ENCODE measurements around the gene SGMS2.
A peak's percentile ranks its signal among the peaks of the same experiment; 100 is the strongest.

Gene SGMS2

DNA sequence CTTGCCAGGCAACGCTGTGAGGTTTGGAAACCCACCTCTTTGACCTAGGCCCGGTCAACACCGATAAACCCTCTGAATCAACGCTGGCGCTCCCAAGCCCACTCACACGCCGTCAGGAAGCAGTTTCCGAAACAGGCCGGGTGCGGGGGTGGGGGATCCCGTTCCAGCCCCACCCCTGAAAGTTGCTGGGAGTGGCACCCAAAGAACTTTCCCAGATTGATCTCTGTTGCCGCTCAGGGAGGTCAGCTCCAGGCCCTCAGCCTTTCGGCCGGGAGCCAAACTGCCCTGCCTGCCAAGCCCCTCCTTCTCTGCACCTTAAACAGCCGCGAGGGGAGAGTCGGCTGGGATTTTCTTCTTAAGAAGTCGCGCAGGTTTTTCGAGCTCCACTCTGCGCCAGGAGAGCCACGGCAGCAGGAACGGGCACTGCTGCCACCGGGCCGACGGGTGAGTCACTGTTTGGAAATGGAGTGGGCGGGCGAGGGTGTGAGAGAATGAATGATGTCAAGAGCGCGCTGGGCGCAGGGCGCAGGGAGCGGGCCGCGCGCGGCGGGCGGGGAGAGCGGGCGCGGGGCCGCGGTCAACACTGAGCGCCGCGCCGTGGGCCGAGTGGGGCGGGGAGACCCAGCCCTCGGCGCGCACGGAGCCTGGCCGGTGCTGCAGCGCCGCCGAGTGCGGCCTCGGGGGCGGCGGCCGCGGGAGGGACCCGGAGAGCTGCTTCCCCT lies at the start of gene SGMS2 (continued):
- TF ChIP-seq, protein P1, sequence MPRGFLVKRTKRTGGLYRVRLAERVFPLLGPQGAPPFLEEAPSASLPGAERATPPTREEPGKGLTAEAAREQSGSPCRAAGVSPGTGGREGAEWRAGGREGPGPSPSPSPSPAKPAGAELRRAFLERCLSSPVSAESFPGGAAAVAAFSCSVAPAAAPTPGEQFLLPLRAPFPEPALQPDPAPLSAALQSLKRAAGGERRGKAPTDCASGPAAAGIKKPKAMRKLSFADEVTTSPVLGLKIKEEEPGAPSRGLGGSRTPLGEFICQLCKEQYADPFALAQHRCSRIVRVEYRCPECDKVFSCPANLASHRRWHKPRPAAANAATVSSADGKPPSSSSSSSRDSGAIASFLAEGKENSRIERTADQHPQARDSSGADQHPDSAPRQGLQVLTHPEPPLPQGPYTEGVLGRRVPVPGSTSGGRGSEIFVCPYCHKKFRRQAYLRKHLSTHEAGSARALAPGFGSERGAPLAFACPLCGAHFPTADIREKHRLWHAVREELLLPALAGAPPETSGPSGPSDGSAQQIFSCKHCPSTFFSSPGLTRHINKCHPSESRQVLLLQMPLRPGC (tag by site-specific recombination; IDR thresholded peaks at IDR 0.05), result no peak
- TF ChIP-seq ZFHX2 (tag by site-specific recombination; conservative IDR thresholded peaks at IDR 0.05), result peak; percentile 82
- TF ChIP-seq, protein P2, sequence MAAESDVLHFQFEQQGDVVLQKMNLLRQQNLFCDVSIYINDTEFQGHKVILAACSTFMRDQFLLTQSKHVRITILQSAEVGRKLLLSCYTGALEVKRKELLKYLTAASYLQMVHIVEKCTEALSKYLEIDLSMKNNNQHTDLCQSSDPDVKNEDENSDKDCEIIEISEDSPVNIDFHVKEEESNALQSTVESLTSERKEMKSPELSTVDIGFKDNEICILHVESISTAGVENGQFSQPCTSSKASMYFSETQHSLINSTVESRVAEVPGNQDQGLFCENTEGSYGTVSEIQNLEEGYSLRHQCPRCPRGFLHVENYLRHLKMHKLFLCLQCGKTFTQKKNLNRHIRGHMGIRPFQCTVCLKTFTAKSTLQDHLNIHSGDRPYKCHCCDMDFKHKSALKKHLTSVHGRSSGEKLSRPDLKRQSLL (tag by site-specific recombination; IDR thresholded peaks at IDR 0.05), result no peak
- no peak for TF ChIP-seq ZNF433 (tag by site-specific recombination; IDR thresholded peaks at IDR 0.05; ENCODE audit: low read depth)
- no peak for TF ChIP-seq ZNF521 (tag by site-specific recombination; IDR thresholded peaks at IDR 0.05)
- TF ChIP-seq ZNF624 (tag by site-specific recombination; IDR thresholded peaks at IDR 0.05), result no peak
- TF ChIP-seq ZNF837 (tag by site-specific recombination; IDR thresholded peaks at IDR 0.05), result no peak
- TF ChIP-seq ZNF785 (tag by site-specific recombination; IDR thresholded peaks at IDR 0.05), result no peak
- TF ChIP-seq, protein P3, sequence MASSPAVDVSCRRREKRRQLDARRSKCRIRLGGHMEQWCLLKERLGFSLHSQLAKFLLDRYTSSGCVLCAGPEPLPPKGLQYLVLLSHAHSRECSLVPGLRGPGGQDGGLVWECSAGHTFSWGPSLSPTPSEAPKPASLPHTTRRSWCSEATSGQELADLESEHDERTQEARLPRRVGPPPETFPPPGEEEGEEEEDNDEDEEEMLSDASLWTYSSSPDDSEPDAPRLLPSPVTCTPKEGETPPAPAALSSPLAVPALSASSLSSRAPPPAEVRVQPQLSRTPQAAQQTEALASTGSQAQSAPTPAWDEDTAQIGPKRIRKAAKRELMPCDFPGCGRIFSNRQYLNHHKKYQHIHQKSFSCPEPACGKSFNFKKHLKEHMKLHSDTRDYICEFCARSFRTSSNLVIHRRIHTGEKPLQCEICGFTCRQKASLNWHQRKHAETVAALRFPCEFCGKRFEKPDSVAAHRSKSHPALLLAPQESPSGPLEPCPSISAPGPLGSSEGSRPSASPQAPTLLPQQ (tag by site-specific recombination; IDR thresholded peaks at IDR 0.05), result no peak
- TF ChIP-seq ZNF658 (tag by site-specific recombination; IDR thresholded peaks at IDR 0.05), result no peak
- TF ChIP-seq, protein P4, sequence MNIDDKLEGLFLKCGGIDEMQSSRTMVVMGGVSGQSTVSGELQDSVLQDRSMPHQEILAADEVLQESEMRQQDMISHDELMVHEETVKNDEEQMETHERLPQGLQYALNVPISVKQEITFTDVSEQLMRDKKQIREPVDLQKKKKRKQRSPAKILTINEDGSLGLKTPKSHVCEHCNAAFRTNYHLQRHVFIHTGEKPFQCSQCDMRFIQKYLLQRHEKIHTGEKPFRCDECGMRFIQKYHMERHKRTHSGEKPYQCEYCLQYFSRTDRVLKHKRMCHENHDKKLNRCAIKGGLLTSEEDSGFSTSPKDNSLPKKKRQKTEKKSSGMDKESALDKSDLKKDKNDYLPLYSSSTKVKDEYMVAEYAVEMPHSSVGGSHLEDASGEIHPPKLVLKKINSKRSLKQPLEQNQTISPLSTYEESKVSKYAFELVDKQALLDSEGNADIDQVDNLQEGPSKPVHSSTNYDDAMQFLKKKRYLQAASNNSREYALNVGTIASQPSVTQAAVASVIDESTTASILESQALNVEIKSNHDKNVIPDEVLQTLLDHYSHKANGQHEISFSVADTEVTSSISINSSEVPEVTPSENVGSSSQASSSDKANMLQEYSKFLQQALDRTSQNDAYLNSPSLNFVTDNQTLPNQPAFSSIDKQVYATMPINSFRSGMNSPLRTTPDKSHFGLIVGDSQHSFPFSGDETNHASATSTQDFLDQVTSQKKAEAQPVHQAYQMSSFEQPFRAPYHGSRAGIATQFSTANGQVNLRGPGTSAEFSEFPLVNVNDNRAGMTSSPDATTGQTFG (tag by site-specific recombination; IDR thresholded peaks at IDR 0.05; ENCODE audit: borderline replicate concordance), result no peak
- TF ChIP-seq TCF7L2 (IDR thresholded peaks at IDR 0.05; ENCODE audit: borderline replicate concordance, low read depth, low read length), result no peak
- TF ChIP-seq, protein P5, sequence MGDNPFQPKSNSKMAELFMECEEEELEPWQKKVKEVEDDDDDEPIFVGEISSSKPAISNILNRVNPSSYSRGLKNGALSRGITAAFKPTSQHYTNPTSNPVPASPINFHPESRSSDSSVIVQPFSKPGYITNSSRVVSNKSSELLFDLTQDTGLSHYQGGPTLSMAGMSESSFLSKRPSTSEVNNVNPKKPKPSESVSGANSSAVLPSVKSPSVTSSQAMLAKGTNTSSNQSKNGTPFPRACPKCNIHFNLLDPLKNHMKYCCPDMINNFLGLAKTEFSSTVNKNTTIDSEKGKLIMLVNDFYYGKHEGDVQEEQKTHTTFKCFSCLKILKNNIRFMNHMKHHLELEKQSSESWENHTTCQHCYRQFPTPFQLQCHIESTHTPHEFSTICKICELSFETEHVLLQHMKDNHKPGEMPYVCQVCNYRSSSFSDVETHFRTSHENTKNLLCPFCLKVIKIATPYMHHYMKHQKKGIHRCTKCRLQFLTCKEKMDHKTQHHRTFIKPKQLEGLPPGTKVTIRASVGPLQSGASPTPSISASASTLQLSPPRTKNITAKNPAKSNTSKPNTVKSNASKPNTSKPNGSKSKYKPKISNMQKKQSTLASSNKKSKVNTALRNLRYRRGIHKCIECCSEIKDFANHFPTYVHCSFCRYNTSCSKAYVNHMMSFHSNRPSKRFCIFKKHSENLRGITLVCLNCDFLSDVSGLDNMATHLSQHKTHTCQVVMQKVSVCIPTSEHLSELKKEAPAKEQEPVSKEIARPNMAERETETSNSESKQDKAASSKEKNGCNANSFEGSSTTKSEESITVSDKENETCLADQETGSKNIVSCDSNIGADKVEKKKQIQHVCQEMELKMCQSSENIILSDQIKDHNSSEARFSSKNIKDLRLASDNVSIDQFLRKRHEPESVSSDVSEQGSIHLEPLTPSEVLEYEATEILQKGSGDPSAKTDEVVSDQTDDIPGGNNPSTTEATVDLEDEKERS (tag by site-specific recombination; IDR thresholded peaks at IDR 0.05), result no peak
- TF ChIP-seq ZNF623 (tag by site-specific recombination; IDR thresholded peaks at IDR 0.05), result no peak
- no peak for TF ChIP-seq ZNF549 (tag by site-specific recombination; IDR thresholded peaks at IDR 0.05)
- no peak for TF ChIP-seq ZBTB20 (tag by site-specific recombination; IDR thresholded peaks at IDR 0.05)
- TF ChIP-seq, protein P6, sequence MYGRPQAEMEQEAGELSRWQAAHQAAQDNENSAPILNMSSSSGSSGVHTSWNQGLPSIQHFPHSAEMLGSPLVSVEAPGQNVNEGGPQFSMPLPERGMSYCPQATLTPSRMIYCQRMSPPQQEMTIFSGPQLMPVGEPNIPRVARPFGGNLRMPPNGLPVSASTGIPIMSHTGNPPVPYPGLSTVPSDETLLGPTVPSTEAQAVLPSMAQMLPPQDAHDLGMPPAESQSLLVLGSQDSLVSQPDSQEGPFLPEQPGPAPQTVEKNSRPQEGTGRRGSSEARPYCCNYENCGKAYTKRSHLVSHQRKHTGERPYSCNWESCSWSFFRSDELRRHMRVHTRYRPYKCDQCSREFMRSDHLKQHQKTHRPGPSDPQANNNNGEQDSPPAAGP (tag by site-specific recombination; IDR thresholded peaks at IDR 0.05), result peak; percentile 47; the same call in 1 of the 2 replicates
- no peak for TF ChIP-seq SCRT1 (tag by site-specific recombination; IDR thresholded peaks at IDR 0.05; ENCODE audit: borderline replicate concordance)
- TF ChIP-seq ZNF600 (tag by site-specific recombination; IDR thresholded peaks at IDR 0.05), result no peak; the same call in 1 of the 2 replicates
- TF ChIP-seq ZNF621 (tag by site-specific recombination; IDR thresholded peaks at IDR 0.05), result no peak
- TF ChIP-seq ZNF404 (tag by site-specific recombination; IDR thresholded peaks at IDR 0.05), result no peak
- TF ChIP-seq ZNF560 (tag by site-specific recombination; IDR thresholded peaks at IDR 0.05; ENCODE audit: borderline replicate concordance), result no peak
- TF ChIP-seq ZNF211 (tag by site-specific recombination; IDR thresholded peaks at IDR 0.05; ENCODE audit: low read depth), result no peak
- TF ChIP-seq ZNF157 (tag by site-specific recombination; IDR thresholded peaks at IDR 0.05), result no peak
- no peak for TF ChIP-seq ZNF747 (tag by site-specific recombination; IDR thresholded peaks at IDR 0.05)
- TF ChIP-seq, protein P7, sequence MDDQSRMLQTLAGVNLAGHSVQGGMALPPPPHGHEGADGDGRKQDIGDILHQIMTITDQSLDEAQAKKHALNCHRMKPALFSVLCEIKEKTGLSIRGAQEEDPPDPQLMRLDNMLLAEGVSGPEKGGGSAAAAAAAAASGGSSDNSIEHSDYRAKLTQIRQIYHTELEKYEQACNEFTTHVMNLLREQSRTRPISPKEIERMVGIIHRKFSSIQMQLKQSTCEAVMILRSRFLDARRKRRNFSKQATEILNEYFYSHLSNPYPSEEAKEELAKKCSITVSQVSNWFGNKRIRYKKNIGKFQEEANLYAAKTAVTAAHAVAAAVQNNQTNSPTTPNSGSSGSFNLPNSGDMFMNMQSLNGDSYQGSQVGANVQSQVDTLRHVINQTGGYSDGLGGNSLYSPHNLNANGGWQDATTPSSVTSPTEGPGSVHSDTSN (CRISPR knock-in tag; IDR thresholded peaks at IDR 0.05), result no peak
- TF ChIP-seq ZFP69B (tag by site-specific recombination; IDR thresholded peaks at IDR 0.05), result no peak

Measured in HEK293 (cell line).